Common myeloid progenitor, CD34-positive (primary cell): Measurements from ENCODE around the gene NDST4.

Experiments
- CTCF ChIA-PET: fragments of 350-600 bp; sonication (Branson Sonifier 250); formaldehyde crosslinking; loops from one replicate; lab custom pipeline; 2021; ENCODE audit warnings: antibody characterized with exemption; lab: Charles Lee
- POLR2A ChIA-PET: fragments of 350-600 bp; sonication (Branson Sonifier 250); formaldehyde crosslinking; loops from one replicate; lab custom pipeline; 2021; ENCODE audit warnings: antibody characterized with exemption; lab: Charles Lee
- DNase-seq, 3 donors: peaks; one replicate each; pipeline versions ENCODE4 v3.0.0 to v3.0.0-alpha.2; 2013
- H3K27ac ChIP-seq, 2 experiments: 1 replicate in 1 of 2; 2 replicates in 1 of 2; pipeline ENCODE4 v1.7.0; 2013; ENCODE audit warnings: inconsistent platforms in 2 of 2, low read length in 2 of 2, mild to moderate bottlenecking in 2 of 2, low read depth in 1 of 2, moderate library complexity in 1 of 2; ENCODE audit not compliant: severe bottlenecking in 2 of 2, insufficient read depth in 1 of 2, poor library complexity in 1 of 2
- H3K27me3 ChIP-seq, 5 experiments: replicated peaks in 2 of 5; 1 replicate in 3 of 5; 2 replicates in 2 of 5; pipeline versions ENCODE4 v1.6.1 to v1.7.0; 2013; ENCODE audit warnings: low read length in 4 of 5, mild to moderate bottlenecking in 2 of 5, moderate library complexity in 2 of 5, inconsistent platforms in 1 of 5; ENCODE audit not compliant: insufficient read depth in 5 of 5, control insufficient read depth in 4 of 5
- H3K36me3 ChIP-seq, 4 experiments: 1 replicate in 2 of 4; 2 replicates in 2 of 4; pipeline versions ENCODE4 v1.6.1 to v1.7.0; 2013; ENCODE audit warnings: low read length in 3 of 4, control low read depth in 1 of 4, mild to moderate bottlenecking in 1 of 4; ENCODE audit not compliant: control insufficient read depth in 4 of 4, insufficient read depth in 4 of 4
- H3K4me1 ChIP-seq, 4 experiments: 1 replicate in 3 of 4; 2 replicates in 1 of 4; pipeline versions ENCODE4 v1.6.1 to v1.7.1; 2013; ENCODE audit warnings: low read length in 3 of 4, mild to moderate bottlenecking in 3 of 4, control low read depth in 1 of 4, inconsistent platforms in 1 of 4, moderate library complexity in 1 of 4; ENCODE audit not compliant: control insufficient read depth in 4 of 4, insufficient read depth in 4 of 4; ENCODE audit errors: control extremely low read depth in 1 of 4
- H3K4me3 ChIP-seq, 7 experiments: 1 replicate in 4 of 7; 2 replicates in 3 of 7; pipeline versions ENCODE4 v1.5.1 to v1.7.0; 2013; ENCODE audit warnings: mild to moderate bottlenecking in 7 of 7, low read length in 6 of 7, moderate library complexity in 6 of 7, inconsistent platforms in 2 of 7, low read depth in 2 of 7, control low read depth in 1 of 7; ENCODE audit not compliant: insufficient read depth in 4 of 7, control insufficient read depth in 1 of 7; ENCODE audit errors: extremely low read depth in 1 of 7
- H3K9me3 ChIP-seq, 5 experiments: 1 replicate in 4 of 5; 2 replicates in 1 of 5; pipeline versions ENCODE4 v1.6.1 to v1.7.1; 2013; ENCODE audit warnings: low read length in 4 of 5, mild to moderate bottlenecking in 2 of 5, inconsistent platforms in 1 of 5, low read depth in 1 of 5, moderate library complexity in 1 of 5; ENCODE audit not compliant: control insufficient read depth in 4 of 5, insufficient read depth in 2 of 5; ENCODE audit errors: control extremely low read depth in 1 of 5
- WGBS: methylation state at CpG from one replicate; pipeline ENCODE4 v1.1.5; 2013; ENCODE audit not compliant: insufficient coverage; 5-methylcytosine and 5-hydroxymethylcytosine counted together

NDST4 gene

DNA sequence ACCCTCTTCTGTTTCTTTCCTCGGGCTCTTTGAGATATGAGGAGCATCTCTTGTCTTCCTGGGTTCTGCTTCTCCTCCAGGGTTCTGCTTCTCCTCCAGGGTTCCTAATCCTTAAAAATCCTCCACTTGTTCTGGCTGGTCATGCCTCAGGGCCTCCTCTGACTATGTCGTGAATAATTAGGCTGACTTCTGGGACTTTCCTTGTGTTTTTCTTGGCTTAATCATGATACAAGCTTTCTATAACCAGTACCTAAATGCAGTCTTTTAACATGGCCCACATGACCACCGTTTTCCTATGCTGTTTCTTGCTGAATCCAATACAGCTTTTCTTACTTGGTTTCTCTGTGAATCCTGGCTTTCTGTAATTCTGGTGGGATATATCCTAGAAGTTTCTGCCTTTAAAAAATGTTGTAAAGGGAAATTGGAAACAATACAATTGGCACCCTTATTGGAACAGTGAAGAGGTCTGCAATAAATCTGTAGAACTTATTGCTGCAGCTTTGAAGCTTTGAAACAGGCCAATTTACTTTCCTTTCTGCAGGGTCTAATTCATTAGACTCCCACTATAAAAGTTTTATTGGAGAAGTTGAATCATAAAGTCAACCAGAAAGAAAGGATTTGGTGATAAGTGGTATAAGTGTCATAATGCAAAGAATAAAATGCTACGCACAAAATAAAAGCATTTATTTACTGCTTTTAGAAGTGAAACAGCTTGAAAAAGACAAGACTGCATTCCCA is 301.7 kb downstream of the NDST4 start:
- H3K9me3 ChIP-seq: no peaks in the 10 kb centered on the region
- H3K4me3 ChIP-seq: no peak overlapping the region
- H3K4me1 ChIP-seq: no peaks in the 10 kb centered on the region
- POLR2A ChIA-PET: no interaction called here
- 100% methylated on average over 2 of the region's 4 CpGs for WGBS
- no peak overlapping the region for H3K27ac ChIP-seq
- no peak for DNase-seq
- H3K36me3 ChIP-seq: no peaks in the 10 kb centered on the region
- H3K27me3 ChIP-seq: peaks cover 0 to 1% (median 0%) of the 10 kb centered on the region in 5 experiments
- CTCF ChIA-PET: no interaction called here

DNA sequence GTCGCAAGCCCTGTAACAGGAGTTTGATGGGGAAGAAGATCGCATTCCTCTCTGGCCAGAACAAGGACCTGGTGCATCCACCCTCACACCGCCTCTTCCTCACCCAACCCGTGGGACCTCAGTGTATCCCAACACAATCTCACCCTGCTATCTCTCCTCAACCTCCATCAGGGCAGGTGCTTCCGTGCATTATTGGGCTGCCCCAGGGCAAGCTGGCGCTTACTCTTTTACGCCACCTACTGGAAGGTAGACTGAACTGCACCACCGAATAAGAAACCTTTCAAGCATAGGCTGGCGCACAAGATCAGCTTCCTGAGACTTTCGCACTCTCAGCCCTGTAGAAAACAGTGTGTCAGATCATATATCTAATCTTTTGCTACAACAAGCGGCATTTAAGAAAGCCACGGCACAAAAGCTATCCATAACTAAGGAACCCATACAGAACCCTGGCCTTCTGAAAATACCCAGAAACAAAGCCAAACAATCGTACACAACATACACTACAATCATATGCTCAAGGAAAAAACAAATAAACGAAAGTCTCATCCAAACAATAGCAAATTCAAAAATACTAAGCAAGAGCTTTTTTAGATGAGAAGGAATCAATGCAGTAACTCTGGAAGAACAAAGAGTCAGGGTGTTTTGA is 305.5 kb downstream of the NDST4 start:
- no peak overlapping the region for H3K4me3 ChIP-seq
- H3K27ac ChIP-seq: no peak overlapping the region
- ChIA-PET CTCF (interaction anchor here (0.9 to 2.5 kb wide), 3 partner anchors 12 to 33 kb away, joined by 3 to 15 read pairs (median 4); no protein-coding TSS in a partner anchor), POLR2A (interaction anchor here (0.7 kb wide), 1 partner anchor 56 kb away, joined by 3 read pairs; no protein-coding TSS in a partner anchor)
- 50% methylated on average over 11 of the region's 14 CpGs for WGBS
- peak; percentile 11 to 44 (median 26) for DNase-seq
- no peaks in the 10 kb centered on the region for H3K4me1 ChIP-seq
- H3K9me3 ChIP-seq: no peaks in the 10 kb centered on the region
- H3K27me3 ChIP-seq: peaks cover 0 to 3% (median 0%) of the 10 kb centered on the region in 5 experiments
- H3K36me3 ChIP-seq: no peaks in the 10 kb centered on the region

DNA sequence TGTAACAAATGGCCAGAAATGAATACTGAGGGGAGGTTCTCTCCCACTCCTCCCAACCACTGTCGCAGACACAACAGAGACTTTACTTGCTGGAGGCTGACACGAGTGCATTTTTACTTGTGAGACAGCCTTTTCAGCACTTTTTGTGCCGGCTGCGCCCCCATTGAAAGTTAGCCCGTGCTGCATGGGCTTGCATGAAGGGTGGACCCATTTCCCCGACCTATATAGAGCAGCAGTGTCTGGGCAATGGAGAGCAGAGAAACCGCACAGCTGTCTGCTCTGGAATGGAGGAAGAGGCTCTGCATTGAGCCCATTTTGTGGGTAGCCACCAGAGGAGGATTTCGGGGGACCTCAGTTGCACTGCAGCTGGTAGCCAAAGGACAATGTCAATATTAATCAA is 306.1 kb downstream of the NDST4 start:
- no peak overlapping the region for H3K27ac ChIP-seq
- CTCF ChIA-PET: interaction anchor here (0.9 to 2.5 kb wide), 3 partner anchors 11 to 33 kb away, joined by 3 to 15 read pairs (median 4); no protein-coding TSS in a partner anchor
- 96% methylated on average over 7 of the region's 8 CpGs for whole genome bisulfite sequencing
- peaks cover 0 to 3% (median 0%) of the 10 kb centered on the region in 5 experiments for H3K27me3 ChIP-seq
- no peaks in the 10 kb centered on the region for H3K9me3 ChIP-seq
- no peak for DNase-seq
- no peak overlapping the region for H3K4me3 ChIP-seq
- POLR2A ChIA-PET: no interaction called here
- H3K36me3 ChIP-seq: no peaks in the 10 kb centered on the region
- no peaks in the 10 kb centered on the region for H3K4me1 ChIP-seq

DNA sequence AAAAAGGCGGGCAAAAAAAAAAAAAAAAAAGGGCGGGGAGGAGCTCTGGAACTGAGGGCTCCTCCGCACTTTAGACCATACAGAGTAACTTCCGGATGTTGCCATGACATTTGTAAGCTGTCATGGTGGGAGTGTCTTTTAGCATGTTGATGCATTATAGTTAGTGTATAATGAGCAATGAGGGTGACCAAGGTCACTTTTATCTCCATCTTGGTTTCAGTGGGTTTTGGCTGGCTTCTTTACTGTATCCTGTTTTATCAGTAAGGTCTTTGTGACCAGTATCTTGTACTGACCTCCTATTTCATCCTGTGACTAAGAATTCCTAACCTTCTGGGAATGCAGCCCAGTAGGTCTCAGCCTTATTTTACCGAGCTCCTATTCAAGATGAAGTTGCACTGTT is 321.4 kb downstream of the NDST4 start:
- CTCF ChIA-PET: interaction anchor here (0.6 kb wide), 1 partner anchor 954 kb away, joined by 3 read pairs; no protein-coding TSS in a partner anchor

DNA sequence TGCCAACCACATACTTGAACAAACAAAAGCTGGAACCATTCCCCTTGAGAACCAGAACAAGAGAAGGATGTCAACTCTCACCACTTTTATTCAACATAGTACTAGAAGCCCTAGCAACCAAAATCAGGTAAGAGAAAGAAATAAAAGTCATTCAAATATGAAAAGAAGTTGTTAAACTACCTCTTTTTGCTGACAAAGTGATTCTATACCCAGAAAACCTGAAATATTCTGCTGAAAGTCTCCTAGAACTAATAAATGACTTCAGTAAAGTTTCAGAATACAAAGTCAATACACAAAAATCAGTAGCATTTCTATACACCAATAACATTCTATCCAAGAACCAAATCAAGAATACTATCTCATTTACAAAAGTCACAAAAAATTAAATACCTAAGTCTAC is 327.9 kb downstream of the NDST4 start:
- ChIA-PET POLR2A (no interaction called here), CTCF (no interaction called here)
- DNase-seq: no peak
- Histone ChIP-seq H3K4me3 (no peak overlapping the region), H3K27ac (no peak overlapping the region), H3K4me1 (no peaks in the 10 kb centered on the region), H3K36me3 (no peaks in the 10 kb centered on the region), H3K27me3 (peaks cover 0 to 4% (median 0%) of the 10 kb centered on the region in 5 experiments), H3K9me3 (peaks cover 0 to 2% (median 0%) of the 10 kb centered on the region in 5 experiments)

More for the DNA sequence above, 321.4 kb downstream of the NDST4 start:
- Histone ChIP-seq H3K4me1 (no peaks in the 10 kb centered on the region), H3K36me3 (no peaks in the 10 kb centered on the region), H3K27ac (no peak overlapping the region), H3K27me3 (peaks cover 0 to 4% (median 0%) of the 10 kb centered on the region in 5 experiments), H3K9me3 (no peaks in the 10 kb centered on the region), H3K4me3 (no peak overlapping the region)
- WGBS: 100% methylated on average over 3 of the region's 5 CpGs
- POLR2A ChIA-PET: interaction anchor here (0.6 kb wide), 1 partner anchor 48 kb away, joined by 5 read pairs; no protein-coding TSS in a partner anchor
- no peak for DNase-seq

DNA sequence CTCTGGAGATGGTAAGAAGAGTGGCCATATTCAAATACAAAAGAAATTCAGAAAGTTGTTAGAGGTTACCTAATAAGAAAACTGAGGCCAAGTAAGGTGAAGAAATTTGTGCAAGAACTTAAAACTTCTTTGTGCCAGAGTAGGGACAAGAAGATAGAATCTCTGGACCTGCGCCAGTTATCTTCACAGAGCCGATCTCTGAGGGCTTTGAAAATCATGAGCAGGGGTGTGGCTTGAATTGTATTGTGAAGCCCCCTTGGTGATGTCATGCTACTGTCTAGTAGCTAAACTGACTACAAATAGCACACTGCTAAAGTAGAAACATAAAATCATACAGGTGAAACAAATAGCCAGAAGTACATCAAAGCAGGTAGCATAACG is 330.2 kb downstream of the NDST4 start:
- 92% methylated on average over 2 of the region's 3 CpGs for WGBS
- ChIA-PET POLR2A (no interaction called here), CTCF (no interaction called here)
- H3K9me3 ChIP-seq: peaks cover 0 to 3% (median 0%) of the 10 kb centered on the region in 5 experiments
- no peak for DNase-seq
- no peaks in the 10 kb centered on the region for H3K4me1 ChIP-seq
- no peak overlapping the region for H3K4me3 ChIP-seq
- H3K27ac ChIP-seq: no peak overlapping the region
- no peaks in the 10 kb centered on the region for H3K36me3 ChIP-seq
- peaks cover 0 to 4% (median 0%) of the 10 kb centered on the region in 5 experiments for H3K27me3 ChIP-seq
